ENCODE results near the gene SMARCC2. TPM values are rescaled to one million over a fixed set of nuclear protein-coding genes. Genes with fewer than 3 reads are reported as not detected.

Gene SMARCC2
- total and polyA plus RNA-seq, 2 of the 13 experiments (the other 11 are each of a cell fraction or from before 2014, with no cell fraction given): 21.3 to 24.1 TPM

- TF ChIP-seq, protein P1, sequence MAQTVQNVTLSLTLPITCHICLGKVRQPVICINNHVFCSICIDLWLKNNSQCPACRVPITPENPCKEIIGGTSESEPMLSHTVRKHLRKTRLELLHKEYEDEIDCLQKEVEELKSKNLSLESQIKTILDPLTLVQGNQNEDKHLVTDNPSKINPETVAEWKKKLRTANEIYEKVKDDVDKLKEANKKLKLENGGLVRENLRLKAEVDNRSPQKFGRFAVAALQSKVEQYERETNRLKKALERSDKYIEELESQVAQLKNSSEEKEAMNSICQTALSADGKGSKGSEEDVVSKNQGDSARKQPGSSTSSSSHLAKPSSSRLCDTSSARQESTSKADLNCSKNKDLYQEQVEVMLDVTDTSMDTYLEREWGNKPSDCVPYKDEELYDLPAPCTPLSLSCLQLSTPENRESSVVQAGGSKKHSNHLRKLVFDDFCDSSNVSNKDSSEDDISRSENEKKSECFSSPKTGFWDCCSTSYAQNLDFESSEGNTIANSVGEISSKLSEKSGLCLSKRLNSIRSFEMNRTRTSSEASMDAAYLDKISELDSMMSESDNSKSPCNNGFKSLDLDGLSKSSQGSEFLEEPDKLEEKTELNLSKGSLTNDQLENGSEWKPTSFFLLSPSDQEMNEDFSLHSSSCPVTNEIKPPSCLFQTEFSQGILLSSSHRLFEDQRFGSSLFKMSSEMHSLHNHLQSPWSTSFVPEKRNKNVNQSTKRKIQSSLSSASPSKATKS (CRISPR knock-in tag; IDR thresholded peaks at IDR 0.05): no peak
- TF ChIP-seq FOXJ3 (CRISPR knock-in tag; IDR thresholded peaks at IDR 0.05; ENCODE audit: borderline replicate concordance) (no peak), GFI1 (CRISPR knock-in tag; IDR thresholded peaks at IDR 0.05; ENCODE audit: borderline replicate concordance) (0 out of 2 replicates have a peak, but pooled peaks have one; percentile 26), MAZ (IDR thresholded peaks at IDR 0.05; ENCODE audit: borderline replicate concordance, low read depth, low read length) (peak; percentile 80; the same call in 1 of the 2 replicates), MAZ (CRISPR knock-in tag; IDR thresholded peaks at IDR 0.05; ENCODE audit: low read depth) (0 out of 2 replicates have a peak, but pooled peaks have one; percentile 58), ZNF713 (CRISPR knock-in tag; IDR thresholded peaks at IDR 0.05) (no peak), NR2C2 (CRISPR knock-in tag; IDR thresholded peaks at IDR 0.05; ENCODE audit: borderline replicate concordance) (peak; percentile 95), TRIM24 (CRISPR knock-in tag; IDR thresholded peaks at IDR 0.05) (no peak), ZNF597 (CRISPR knock-in tag; IDR thresholded peaks at IDR 0.05) (no peak), ZBTB42 (CRISPR knock-in tag; IDR thresholded peaks at IDR 0.05) (no peak), SP5 (CRISPR knock-in tag; IDR thresholded peaks at IDR 0.05; ENCODE audit: borderline replicate concordance, low read depth) (peak; percentile 55; the same call in 1 of the 2 replicates), SMARCC2 (IDR thresholded peaks at IDR 0.05) (no peak), NCOA2 (CRISPR knock-in tag; IDR thresholded peaks at IDR 0.05) (no peak), HNF4G (IDR thresholded peaks at IDR 0.05; ENCODE audit: borderline replicate concordance, low read depth, low read length) (peak; percentile 50; the same call in 1 of the 2 replicates), HNF4G (CRISPR knock-in tag; IDR thresholded peaks at IDR 0.05; ENCODE audit: borderline replicate concordance, low read depth) (no peak), PPARG (CRISPR knock-in tag; conservative IDR thresholded peaks at IDR 0.05) (0 out of 2 replicates have a peak, but pooled peaks have one; percentile 11)
- TF ChIP-seq, protein P2, sequence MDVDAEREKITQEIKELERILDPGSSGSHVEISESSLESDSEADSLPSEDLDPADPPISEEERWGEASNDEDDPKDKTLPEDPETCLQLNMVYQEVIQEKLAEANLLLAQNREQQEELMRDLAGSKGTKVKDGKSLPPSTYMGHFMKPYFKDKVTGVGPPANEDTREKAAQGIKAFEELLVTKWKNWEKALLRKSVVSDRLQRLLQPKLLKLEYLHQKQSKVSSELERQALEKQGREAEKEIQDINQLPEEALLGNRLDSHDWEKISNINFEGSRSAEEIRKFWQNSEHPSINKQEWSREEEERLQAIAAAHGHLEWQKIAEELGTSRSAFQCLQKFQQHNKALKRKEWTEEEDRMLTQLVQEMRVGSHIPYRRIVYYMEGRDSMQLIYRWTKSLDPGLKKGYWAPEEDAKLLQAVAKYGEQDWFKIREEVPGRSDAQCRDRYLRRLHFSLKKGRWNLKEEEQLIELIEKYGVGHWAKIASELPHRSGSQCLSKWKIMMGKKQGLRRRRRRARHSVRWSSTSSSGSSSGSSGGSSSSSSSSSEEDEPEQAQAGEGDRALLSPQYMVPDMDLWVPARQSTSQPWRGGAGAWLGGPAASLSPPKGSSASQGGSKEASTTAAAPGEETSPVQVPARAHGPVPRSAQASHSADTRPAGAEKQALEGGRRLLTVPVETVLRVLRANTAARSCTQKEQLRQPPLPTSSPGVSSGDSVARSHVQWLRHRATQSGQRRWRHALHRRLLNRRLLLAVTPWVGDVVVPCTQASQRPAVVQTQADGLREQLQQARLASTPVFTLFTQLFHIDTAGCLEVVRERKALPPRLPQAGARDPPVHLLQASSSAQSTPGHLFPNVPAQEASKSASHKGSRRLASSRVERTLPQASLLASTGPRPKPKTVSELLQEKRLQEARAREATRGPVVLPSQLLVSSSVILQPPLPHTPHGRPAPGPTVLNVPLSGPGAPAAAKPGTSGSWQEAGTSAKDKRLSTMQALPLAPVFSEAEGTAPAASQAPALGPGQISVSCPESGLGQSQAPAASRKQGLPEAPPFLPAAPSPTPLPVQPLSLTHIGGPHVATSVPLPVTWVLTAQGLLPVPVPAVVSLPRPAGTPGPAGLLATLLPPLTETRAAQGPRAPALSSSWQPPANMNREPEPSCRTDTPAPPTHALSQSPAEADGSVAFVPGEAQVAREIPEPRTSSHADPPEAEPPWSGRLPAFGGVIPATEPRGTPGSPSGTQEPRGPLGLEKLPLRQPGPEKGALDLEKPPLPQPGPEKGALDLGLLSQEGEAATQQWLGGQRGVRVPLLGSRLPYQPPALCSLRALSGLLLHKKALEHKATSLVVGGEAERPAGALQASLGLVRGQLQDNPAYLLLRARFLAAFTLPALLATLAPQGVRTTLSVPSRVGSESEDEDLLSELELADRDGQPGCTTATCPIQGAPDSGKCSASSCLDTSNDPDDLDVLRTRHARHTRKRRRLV (CRISPR knock-in tag; IDR thresholded peaks at IDR 0.05): peak; percentile 27; the same call in 1 of the 2 replicates
- TF ChIP-seq, protein P3, sequence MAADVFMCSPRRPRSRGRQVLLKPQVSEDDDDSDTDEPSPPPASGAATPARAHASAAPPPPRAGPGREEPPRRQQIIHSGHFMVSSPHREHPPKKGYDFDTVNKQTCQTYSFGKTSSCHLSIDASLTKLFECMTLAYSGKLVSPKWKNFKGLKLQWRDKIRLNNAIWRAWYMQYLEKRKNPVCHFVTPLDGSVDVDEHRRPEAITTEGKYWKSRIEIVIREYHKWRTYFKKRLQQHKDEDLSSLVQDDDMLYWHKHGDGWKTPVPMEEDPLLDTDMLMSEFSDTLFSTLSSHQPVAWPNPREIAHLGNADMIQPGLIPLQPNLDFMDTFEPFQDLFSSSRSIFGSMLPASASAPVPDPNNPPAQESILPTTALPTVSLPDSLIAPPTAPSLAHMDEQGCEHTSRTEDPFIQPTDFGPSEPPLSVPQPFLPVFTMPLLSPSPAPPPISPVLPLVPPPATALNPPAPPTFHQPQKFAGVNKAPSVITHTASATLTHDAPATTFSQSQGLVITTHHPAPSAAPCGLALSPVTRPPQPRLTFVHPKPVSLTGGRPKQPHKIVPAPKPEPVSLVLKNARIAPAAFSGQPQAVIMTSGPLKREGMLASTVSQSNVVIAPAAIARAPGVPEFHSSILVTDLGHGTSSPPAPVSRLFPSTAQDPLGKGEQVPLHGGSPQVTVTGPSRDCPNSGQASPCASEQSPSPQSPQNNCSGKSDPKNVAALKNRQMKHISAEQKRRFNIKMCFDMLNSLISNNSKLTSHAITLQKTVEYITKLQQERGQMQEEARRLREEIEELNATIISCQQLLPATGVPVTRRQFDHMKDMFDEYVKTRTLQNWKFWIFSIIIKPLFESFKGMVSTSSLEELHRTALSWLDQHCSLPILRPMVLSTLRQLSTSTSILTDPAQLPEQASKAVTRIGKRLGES (CRISPR knock-in tag; IDR thresholded peaks at IDR 0.05; ENCODE audit: borderline replicate concordance): no peak
Measured at GRCh38 chr12:56152132-56152755, 37.0 kb downstream of the SMARCC2 start, which contains the start of gene MYL6B (continued).
